Transverse colon (tissue), 4 donors: ENCODE measurements around the gene TOM1L2. TPM values are rescaled to one million over a fixed set of nuclear protein-coding genes. Genes with fewer than 3 reads are reported as not detected.

Experiments used
- DNase-seq: peaks from one replicate; pipeline ENCODE4 v3.0.0-alpha.2; 2019
- H3K27ac ChIP-seq, 4 donors: fragments of 200-600 bp; sonication (generic); 2 replicates each; pipeline ENCODE4 v1.5.1; 2016 to 2018; ENCODE audit warnings: inconsistent platforms in 4 of 4
- H3K27me3 ChIP-seq: fragments of 200-600 bp; sonication (generic); 2 replicates; pipeline ENCODE4 v1.5.1; 2017; ENCODE audit warnings: inconsistent platforms
- H3K36me3 ChIP-seq, 4 donors: fragments of 200-600 bp; sonication (generic); 2 replicates each; pipeline ENCODE4 v1.5.1; 2017 to 2019; ENCODE audit warnings: inconsistent platforms in 4 of 4
- H3K4me1 ChIP-seq, 4 donors: fragments of 200-600 bp; sonication (generic); 2 replicates each; pipeline ENCODE4 v1.5.1; 2017 to 2020; ENCODE audit warnings: inconsistent platforms in 4 of 4
- H3K4me3 ChIP-seq, 4 donors: fragments of 200-600 bp; sonication (generic); 1 replicate in 1 of 4; 2 replicates in 3 of 4; pipeline versions ENCODE4 v1.5.1 to v1.6.1; 2017 to 2019; ENCODE audit warnings: inconsistent platforms in 4 of 4
- H3K9me3 ChIP-seq, 2 donors: fragments of 200-600 bp; sonication (generic); 2 replicates each; pipeline ENCODE4 v1.5.1; 2017 to 2019; ENCODE audit warnings: inconsistent platforms in 2 of 2
- EP300 ChIP-seq: sonication (generic); formaldehyde crosslinking; IDR thresholded peaks from one replicate; pipeline ENCODE4 v1.6.1; 2017; ENCODE audit warnings: antibody characterized with exemption, low read depth
- POLR2A ChIP-seq: fragments of 450-650 bp; IDR thresholded peaks from one replicate; pipeline ENCODE4 v1.6.1; 2016; ENCODE audit warnings: antibody characterized with exemption, mild to moderate bottlenecking, moderate library complexity
- POLR2AphosphoS5 ChIP-seq, 3 donors: sonication (generic); formaldehyde crosslinking; IDR thresholded peaks; one replicate each; pipeline ENCODE4 v1.6.1; 2016; ENCODE audit warnings: antibody characterized with exemption in 3 of 3
- WGBS, 2 donors: methylation state at CpG; one replicate each; pipeline ENCODE4 v1.1.5; 2018; ENCODE audit warnings: low coverage in 1 of 2; 5-methylcytosine and 5-hydroxymethylcytosine counted together
- in situ Hi-C, 4 donors: fragments of 200-750 bp; cut with MboI; loops; one replicate each; pipeline versions ENCODE4 v1.15.0 to v1.15.1; 2017; ENCODE audit warnings: low sequenced_read_pairs in 3 of 4, low pct_ligation_motif_present in 1 of 4, low pct_unique_long_range_greater_than_20kb in 1 of 4
- intact Hi-C: fragments of 100-400 bp; cut with DNase I; formaldehyde crosslinking; loops from one replicate; pipeline ENCODE4 v1.15.1; 2023; ENCODE audit warnings: low total_unique reads
- total RNA-seq, 4 donors: library from RNA; depleted of rRNA; stranded (reverse); fragments of >200 nt; gene quantifications; one replicate each; pipeline ENCODE4 v1.1.0, GENCODE V29; 2016
- TF ChIP-seq, protein P1 (sequence below), 5 experiments: fragments of 200-600 bp in 3 of 5; fragments of 450-650 bp in 2 of 5; sonication (generic) in 3 of 5; IDR thresholded peaks; 1 replicate in 2 of 5; 2 replicates in 3 of 5; pipeline ENCODE4 v1.5.1; 2016 to 2017; ENCODE audit warnings: antibody characterized with exemption in 5 of 5, inconsistent platforms in 3 of 5, mild to moderate bottlenecking in 2 of 5, moderate library complexity in 1 of 5

Gene TOM1L2
- total RNA-seq, 4 donors from 2014 or later, result 65.9 to 178 (median 97.7) TPM

DNA sequence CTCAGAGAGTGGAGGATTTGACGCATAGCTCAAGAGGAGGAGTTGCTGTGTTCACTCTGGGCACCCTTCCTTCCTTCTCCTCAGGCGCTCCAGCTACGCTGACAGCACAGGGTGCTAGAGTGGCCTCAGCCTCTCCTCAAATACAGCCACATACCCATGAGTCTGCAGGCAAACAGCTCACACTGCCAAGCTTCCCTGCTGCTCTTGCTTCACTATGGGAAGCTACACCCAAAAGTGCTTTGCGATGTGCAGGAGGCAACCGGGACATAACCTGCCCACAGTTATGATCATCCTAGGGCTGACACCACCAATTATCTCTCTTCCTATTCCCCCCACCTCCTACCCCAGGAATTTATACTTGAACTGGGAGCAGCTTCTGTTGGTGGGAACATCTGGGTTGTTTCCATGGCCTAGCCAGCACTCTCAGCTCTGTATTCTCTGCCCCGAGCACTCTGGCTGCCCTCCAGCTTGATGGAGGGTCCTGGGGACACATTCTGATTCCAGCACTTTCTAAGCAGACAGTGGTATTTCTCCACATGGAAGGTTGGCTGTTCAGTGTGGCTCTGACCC, 95.2 kb downstream of the TOM1L2 start:
- Histone ChIP-seq H3K4me3 (no peak overlapping the region), H3K27me3 (no peaks in the 10 kb centered on the region), H3K27ac (peak overlapping the region; percentile 63 to 92 (median 81)), H3K4me1 (peaks cover 16 to 27% (median 19%) of the 10 kb centered on the region in 4 donors), H3K36me3 (peaks cover 0 to 12% (median 0%) of the 10 kb centered on the region in 4 donors), H3K9me3 (no peaks in the 10 kb centered on the region)
- WGBS, 2 donors, result 63 to 70% methylated on average over 2 to 6 of the region's 6 CpGs
- in situ Hi-C loops, result loop anchor here in 3 of 4 donors (10.0 to 25.0 kb wide), 3 partner anchors 148 to 190 kb away; partner anchors contain the start of genes ATPAF2 (in 1 of the 3), GID4 (in 1 of the 3) and RAI1 (in 1 of the 3)
- intact Hi-C loops, result no loop called here
- TF ChIP-seq POLR2AphosphoS5 (IDR thresholded peaks at IDR 0.05), result peak in 1 of 3 donors; percentile 25
- TF ChIP-seq POLR2A, result no peak
- TF ChIP-seq, protein P1, sequence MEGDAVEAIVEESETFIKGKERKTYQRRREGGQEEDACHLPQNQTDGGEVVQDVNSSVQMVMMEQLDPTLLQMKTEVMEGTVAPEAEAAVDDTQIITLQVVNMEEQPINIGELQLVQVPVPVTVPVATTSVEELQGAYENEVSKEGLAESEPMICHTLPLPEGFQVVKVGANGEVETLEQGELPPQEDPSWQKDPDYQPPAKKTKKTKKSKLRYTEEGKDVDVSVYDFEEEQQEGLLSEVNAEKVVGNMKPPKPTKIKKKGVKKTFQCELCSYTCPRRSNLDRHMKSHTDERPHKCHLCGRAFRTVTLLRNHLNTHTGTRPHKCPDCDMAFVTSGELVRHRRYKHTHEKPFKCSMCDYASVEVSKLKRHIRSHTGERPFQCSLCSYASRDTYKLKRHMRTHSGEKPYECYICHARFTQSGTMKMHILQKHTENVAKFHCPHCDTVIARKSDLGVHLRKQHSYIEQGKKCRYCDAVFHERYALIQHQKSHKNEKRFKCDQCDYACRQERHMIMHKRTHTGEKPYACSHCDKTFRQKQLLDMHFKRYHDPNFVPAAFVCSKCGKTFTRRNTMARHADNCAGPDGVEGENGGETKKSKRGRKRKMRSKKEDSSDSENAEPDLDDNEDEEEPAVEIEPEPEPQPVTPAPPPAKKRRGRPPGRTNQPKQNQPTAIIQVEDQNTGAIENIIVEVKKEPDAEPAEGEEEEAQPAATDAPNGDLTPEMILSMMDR (IDR thresholded peaks at IDR 0.05), result no peak
- no peak for TF ChIP-seq EP300
- no peak for DNase-seq

DNA sequence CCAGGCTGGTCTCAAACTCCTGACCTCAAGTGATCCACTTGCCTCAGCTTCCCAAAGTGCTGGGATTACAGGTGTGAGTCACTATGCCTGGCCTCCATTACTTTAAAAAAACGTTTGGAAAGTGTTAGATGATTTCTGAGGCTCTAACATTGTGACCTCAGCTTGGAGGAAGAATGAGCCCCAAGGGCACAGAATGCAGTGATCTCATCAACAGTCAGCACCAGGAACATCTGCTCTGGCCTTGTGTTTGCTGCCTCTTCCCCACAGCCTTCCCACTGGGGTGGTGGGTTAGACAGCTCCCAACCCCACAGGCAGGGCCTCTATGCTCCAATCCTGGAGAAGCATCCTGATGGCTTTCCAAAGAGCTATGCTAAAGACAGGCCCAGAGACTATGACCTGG, 97.7 kb downstream of the TOM1L2 start:
- H3K27ac ChIP-seq, result no peak overlapping the region
- H3K36me3 ChIP-seq, result peaks cover 0 to 9% (median 0%) of the 10 kb centered on the region in 4 donors
- peaks cover 16 to 27% (median 19%) of the 10 kb centered on the region in 4 donors for H3K4me1 ChIP-seq
- in situ Hi-C loops (loop anchor here in 1 of 4 donors (10.0 to 25.0 kb wide), 2 partner anchors 150 to 187 kb away; partner anchors contain the start of gene RAI1), intact Hi-C loops (no loop called here)
- no peak overlapping the region for H3K4me3 ChIP-seq
- no peak for DNase-seq
- no peaks in the 10 kb centered on the region for H3K27me3 ChIP-seq
- WGBS, 2 donors, result 38% methylated on average over 1 of the region's 1 CpG; no CpG with 5 or more reads in 1 of the 2 donors
- no peaks in the 10 kb centered on the region for H3K9me3 ChIP-seq
- TF ChIP-seq EP300, result no peak
- TF ChIP-seq POLR2A, result no peak
- TF ChIP-seq, protein P1 (IDR thresholded peaks at IDR 0.05), result no peak
- no peak for TF ChIP-seq POLR2AphosphoS5 (IDR thresholded peaks at IDR 0.05)

DNA sequence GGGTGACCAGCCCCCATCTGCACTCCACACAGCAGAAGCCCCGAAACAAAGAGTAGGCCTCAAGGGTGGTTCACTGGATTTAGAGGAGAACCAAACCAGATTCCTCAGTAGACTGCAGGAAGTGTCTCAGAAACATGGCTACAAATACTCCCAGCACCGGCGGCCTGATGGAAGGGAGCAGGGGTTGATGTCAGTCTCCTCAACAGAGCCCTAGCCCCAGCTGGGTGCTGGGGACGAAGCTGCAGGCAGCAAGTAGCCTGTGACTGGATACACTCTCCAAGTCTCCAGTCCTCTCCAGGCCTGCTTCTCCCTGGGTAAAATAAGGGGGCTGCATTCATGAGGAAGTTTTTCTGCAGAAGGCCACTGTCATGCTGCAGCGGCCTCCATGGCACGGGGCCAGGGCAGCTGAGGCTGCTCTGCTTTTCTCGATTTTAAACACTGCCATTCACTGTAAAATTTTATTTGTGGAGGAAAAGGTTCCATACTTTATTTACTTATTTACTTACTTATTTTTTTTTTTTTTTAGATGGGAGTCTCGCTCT, 98.7 kb downstream of the TOM1L2 start:
- Histone ChIP-seq H3K4me3 (no peak overlapping the region), H3K36me3 (no peaks in the 10 kb centered on the region), H3K27me3 (no peaks in the 10 kb centered on the region), H3K9me3 (no peaks in the 10 kb centered on the region), H3K27ac (no peak overlapping the region), H3K4me1 (peaks cover 16 to 30% (median 20%) of the 10 kb centered on the region in 4 donors)
- in situ Hi-C loops (loop anchor here in 1 of 4 donors (10.0 to 25.0 kb wide), 2 partner anchors 151 to 186 kb away; partner anchors contain the start of gene RAI1), intact Hi-C loops (no loop called here)
- DNase-seq, result no peak
- 86 to 89% methylated on average over 4 to 8 of the region's 8 CpGs for WGBS, 2 donors
- no peak for TF ChIP-seq EP300
- TF ChIP-seq POLR2AphosphoS5 (IDR thresholded peaks at IDR 0.05), result no peak
- TF ChIP-seq POLR2A, result no peak
- TF ChIP-seq, protein P1 (IDR thresholded peaks at IDR 0.05), result no peak

DNA sequence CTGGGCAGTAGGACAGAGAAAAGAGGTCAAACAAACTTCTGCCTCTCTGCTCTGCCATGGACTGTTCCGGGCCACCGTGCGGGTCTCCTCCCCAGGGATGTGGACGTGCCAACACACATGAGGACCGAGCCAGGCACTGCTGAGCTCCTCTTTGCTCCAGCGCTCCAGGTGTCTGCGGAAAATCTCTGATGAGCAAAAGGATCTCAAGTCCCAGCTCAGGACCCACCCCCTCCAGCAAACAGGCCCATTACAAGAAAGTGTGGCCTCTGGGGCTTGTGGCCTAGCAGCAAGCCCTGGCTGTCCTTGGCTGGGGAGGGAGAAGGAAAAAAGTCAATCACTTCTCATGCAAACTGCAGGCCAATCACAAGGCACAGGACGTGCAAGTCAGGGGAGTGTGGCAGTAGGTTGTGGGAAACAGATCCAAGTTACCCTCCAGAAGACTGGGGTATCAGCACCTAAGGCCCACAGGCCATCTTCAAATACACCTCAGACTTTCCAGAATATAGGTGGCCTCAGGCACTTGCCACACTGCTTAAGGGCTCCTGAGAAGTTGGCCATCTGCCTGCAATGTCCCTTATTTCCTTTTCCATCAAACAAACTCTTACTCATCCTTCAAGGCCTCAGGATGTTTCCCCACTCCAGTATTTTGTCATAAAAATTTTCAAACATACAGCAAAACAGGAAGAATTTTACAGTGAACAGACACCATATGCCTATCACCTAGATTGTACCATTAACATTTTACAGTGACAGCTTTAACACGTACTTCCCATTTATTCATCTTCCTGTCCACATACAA, 99.5 kb downstream of the TOM1L2 start:
- no peak for DNase-seq
- in situ Hi-C loops, result loop anchor here in 1 of 4 donors (10.0 to 25.0 kb wide), 2 partner anchors 152 to 185 kb away; partner anchors contain the start of gene RAI1
- TF ChIP-seq, protein P1 (IDR thresholded peaks at IDR 0.05), result no peak
- no peak for TF ChIP-seq EP300
- TF ChIP-seq POLR2A, result no peak
- no peaks in the 10 kb centered on the region for H3K36me3 ChIP-seq
- WGBS, 2 donors, result 60 to 90% methylated on average over 1 to 9 of the region's 9 CpGs
- peaks cover 10 to 27% (median 14%) of the 10 kb centered on the region in 4 donors for H3K4me1 ChIP-seq
- H3K27me3 ChIP-seq, result no peaks in the 10 kb centered on the region
- H3K27ac ChIP-seq, result no peak overlapping the region
- no peak overlapping the region for H3K4me3 ChIP-seq
- H3K9me3 ChIP-seq, result no peaks in the 10 kb centered on the region
- intact Hi-C loops, result no loop called here
